ENCODE measurements around the gene PATJ. TPM values are rescaled to one million over a fixed set of nuclear protein-coding genes. Genes with fewer than 3 reads are reported as not detected.
A peak's percentile ranks its signal among the peaks of the same experiment; 100 is the strongest.

The PATJ gene
- total RNA-seq, 1 donor from 2014 or later: 124 TPM

DNA sequence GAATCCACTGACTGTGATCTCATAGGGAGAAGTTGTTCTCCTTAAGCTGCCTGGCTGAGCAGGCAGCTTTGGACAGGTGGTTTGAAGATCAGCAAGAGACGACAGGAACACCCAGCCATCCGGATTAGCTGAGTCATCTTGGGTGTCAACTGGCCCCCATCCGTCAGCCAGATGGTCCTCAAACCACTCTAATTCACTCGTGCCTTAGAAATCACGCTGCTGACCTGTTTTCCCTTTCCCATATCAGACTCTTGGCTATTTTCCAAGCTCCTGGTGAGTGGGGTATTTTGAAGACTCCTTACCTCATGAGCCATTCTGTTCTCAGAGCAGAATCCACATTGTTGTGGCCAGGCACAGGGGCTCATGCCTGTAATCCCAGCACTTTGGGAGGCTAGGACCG lies 303.3 kb downstream of the PATJ start:
- DNase-seq (ENCODE audit: low read depth): peak; percentile 54

DNA sequence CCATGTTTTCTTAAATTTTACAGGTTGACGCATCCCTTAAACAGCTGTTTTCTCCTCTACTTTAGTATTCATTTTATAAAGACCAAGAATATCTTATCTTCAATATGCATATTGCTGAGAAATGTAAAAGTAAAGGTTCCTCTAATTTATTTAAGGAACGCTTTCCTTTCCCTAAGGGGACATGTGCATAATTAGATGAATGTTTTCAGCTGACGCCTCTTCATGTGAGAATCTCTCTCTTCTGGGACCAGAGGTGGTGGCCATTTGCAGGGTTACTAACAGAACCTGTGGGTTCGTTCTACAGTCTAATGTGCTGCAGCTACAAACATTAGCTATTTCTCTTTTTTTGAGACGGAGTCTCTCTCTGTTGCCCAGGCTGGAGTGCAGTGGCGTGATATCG lies 304.6 kb downstream of the PATJ start:
- DNase-seq (ENCODE audit: low read depth): no peak

DNA sequence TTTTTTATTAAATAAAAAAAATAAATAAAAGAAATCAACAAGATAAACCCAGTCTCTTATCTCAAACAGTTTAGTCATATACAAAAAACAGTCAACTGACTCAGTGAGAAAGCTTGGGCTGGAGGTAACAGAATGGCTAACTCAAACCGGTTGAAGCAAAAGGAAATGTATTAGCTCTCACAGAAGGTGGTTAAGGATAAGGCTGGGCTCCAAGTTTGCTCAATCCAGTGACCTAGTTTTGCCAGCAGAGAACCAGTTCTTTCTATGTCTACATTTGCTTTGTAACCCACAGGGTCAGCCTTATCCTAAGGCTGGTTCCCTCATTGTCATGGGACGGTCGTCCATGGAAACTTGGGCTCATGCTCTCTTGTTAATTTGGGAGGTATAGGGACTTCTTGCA lies 307.9 kb downstream of the PATJ start:
- DNase-seq (ENCODE audit: low read depth): peak; percentile 11

DNA sequence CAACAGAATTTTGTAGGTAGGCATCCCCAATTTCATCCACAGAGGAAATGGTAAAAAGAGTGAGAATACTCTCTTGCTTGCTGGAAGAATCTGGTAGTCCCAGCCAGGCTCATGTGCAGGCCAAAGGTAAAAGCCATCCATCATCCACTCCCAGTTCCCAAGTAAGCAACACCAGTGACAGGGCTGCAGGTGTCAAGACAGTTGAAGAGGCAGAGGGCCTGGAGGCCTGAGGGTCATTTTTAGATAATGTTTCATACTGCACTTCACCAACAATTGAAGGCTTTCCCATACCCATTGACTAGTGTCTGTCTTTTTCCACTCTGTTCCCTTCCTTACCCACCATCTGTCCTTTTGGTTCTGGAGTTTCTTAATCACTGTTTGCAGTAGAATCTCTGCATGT lies 310.7 kb downstream of the PATJ start:
- DNase-seq (ENCODE audit: low read depth): no peak

DNA sequence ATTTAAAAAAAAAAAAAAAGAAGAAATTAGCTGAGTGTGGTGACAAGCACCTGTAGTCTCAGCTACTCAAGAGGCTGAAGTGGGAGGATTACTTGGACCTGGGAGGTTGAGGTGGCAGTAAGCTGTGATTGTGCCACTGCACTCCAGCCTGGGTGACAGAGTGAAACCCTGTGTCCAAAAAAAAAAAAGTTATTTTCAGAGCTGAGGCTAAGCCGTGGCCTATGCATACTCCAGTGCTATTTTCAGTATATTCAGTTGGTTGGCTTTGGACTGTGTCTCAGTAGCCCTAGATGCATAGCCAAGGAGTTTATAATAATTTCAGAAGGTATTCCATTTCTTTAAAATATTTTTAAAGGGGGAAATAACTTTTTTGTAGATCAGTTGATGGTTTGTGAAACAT lies 311.9 kb downstream of the PATJ start:
- no peak for DNase-seq (ENCODE audit: low read depth)

DNA sequence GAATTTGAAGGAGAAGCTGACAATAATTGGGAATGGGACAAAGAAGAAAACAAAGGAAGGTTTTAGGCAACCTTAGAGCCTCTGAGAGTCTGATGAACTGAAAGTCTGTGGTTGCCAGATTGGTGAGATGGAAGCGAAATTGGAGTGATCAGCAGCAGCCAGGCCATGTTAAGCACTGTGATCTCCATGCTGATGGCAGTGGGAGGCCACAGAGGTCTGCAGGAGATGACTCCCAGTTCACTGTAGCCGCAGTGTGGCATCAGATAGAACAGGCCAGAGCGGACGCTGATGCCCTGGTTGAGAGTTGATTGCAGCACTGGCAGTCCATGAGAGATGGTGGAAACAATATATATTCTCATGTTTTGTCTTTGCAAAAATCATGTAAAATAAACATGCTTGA lies 314.9 kb downstream of the PATJ start:
- DNase-seq (ENCODE audit: low read depth): no peak

DNA sequence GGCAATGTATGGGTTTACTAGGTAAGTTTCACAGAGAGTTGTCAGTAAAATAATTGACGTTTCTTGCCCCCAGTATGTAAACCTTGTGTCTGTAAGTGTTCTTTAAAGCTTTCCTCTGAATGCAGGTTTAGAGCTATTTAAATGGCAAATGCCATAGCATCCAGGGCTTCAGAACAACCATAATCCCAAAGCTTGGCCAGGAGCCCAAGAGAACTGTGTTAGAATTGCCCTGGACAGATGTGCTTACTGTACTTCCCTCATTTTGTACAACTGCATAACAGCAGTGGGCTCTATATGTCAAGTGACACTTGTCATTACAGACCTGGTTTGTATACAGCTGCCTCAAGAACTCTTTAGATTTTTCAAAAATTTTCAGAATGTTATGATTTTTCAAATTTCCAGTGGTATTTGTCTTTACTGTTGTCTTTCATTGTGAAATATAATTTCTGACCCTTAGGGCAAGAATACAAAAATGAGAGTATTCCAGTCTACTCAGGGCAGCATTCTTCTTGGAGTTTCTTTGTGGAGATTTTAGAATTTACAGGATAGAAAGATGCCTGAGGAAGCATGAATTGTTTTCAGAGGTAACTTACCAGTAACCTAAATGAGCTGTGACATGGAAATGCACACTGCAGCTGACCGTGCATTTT lies 315.5 kb downstream of the PATJ start:
- DNase-seq (ENCODE audit: low read depth): no peak

DNA sequence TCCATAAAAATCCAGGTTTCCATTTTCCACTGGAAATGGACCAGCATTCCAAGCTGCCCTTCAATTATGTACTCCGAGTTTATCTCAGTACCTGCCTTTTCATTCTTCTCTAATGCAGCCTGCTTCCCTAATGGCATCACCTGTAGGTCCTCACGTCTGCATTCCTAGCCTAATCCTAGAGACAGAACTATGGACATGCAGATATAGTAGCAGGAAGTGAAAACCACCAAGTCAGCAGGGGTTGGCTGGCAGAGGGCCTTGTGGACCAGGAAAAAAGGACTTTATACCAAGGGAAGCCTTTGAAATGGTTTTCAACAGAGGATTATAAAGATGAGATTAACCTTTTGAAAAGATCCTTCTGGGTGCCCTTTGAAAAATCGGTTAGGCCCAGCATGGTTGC lies 316.7 kb downstream of the PATJ start:
- no peak for DNase-seq (ENCODE audit: low read depth)

DNA sequence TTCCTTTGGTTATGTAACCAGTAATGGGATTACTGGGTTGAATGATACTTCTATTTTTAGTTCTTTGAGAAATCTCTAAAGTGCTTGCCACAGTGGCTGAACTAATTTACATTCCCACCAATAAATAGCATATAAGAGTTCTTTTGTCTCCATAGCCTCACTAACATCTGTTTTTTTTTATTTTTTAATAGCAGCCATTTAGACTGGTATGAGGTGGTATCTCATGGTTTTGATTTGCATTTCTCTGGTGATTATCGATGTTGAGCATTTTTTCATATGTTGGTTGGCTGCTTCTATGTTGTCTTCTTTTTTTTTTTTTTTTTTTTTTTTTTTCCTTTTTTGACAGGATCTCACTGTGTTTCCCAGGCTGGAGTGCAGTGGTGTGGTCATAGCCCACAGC lies 319.8 kb downstream of the PATJ start:
- DNase-seq (ENCODE audit: low read depth): no peak

DNA sequence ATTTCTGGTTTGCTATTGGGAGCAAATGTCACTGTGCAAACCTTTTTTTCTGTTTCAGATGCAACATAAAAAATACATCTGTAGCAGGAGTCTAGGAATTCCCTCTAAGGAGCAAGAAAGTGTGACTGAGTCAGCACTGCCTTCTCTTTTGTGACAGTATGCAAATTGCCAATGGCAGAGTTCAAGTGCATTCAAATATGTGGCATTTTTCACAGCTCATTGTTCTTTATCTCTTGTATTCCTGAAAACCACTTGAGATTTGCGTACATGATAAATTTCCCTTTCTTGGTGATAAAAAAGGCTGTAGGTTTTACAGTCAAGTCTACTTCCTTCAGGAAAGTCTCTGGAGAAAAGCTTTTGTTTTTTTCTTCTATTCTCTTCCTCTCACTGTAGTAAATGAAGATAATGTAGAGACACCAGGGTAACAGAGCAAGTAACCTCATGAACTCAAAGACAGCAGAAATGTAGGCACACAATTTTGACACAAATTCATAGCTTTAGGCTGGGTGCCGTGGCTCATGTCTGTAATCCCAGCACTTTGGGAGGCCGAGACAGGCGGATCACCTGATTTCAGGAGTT lies 322.6 kb downstream of the PATJ start:
- peak; percentile 15 for DNase-seq (ENCODE audit: low read depth)

DNA sequence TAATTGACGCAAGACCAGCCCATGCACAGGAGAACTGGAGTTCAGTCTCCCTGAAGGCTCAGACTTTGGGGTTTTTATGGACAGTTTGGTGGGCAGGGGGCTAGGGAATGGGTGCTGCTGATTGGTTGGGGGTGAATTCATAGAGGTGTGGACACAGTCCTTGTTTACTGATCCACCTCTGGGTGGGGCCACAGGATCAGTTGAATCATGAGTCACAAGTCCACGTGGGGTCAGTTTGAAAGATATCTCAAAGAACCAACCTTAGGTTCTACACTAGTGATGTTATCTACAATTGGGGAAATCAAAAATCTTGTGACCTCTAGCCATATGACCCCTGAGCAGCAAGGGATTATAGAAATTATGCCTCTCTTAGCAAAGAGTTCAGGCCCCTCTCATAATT lies 324.4 kb downstream of the PATJ start:
- no peak for DNase-seq (ENCODE audit: low read depth)

DNA sequence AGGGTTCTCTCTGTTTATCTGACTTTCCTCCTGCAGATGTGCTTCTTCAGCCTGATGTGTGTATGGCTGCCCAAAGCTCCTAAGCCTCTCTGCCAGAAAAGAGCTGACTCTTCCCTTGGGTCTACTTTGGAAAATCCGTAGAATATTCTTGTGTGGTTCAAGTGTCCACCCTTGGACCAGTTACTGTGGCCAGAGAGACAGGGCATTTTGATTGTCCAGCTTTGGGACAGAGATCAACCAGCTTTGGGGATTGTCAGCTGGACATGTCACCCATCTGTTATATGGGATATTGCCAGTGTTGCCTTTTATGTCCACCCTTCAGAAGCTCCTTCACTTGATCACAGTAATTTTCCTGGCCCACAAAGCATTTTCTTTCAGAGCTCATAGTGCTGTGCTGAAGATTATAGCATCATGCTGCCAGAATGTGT lies 326.1 kb downstream of the PATJ start:
- DNase-seq (ENCODE audit: low read depth): no peak

DNA sequence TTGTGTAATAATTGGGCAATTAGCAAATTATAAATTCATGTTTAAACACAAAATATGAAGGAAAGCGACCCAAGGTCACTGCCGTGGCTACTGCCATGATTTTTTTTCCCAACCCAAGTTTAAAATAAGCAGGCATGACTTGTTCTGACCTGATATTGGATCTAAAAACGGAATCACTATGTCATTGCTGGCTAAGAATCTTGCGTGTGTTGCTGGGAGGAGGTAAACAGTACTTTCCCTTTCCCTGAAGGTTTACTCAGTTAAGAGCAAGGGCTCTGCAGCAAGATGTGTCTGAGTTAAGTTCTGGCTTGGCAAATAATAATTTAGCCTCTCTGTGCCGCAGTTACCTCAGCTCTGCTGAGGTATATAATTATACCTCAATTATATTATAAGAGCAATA lies 326.7 kb downstream of the PATJ start:
- no peak for DNase-seq (ENCODE audit: low read depth)

DNA sequence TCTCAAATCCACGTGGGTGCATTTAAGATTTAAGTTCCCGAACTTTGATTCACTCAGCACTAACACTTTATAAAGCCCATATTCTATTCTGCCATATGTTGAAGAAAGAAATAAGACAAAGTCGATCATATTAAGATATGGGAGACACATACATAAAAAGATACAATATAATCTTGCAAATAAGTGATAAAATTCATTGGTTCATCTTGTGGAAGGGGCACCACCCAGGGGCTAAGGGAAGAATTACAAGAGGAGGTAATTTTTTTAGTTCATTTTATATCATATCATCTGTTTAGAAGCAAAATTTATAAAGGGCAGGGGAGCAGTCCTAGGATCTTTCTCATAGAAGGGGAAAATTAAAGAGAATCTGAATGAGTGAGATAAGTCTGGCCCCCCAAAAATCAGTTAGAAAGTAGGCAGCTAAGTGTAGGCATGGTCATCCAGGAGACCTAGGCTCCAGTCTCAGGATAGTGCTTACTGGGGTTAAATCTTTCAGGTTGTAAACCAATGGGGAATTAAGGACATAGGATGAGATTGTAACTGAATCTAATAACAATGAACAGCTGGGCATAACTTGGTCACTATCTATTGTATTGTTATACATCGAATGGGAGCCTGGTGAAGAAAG lies 328.2 kb downstream of the PATJ start:
- DNase-seq (ENCODE audit: low read depth): no peak

DNA sequence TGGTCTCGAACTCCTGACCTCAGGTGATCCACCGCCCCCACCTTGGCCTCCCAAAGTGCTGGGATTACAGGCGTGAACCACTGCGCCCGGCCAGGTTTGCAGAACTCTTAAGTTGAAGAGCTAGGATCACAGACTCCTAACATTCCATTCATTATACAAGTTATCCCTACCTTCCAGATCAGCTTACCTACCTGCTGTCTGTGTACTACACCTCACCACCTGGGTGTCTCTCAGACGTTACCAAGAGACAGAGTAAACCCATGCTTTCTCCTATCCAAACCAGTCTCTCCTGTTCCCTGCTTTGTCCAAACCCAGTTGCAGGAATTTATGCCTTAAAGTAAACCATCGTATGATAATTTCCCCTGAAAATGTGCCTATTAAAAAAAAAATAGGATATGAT lies 329.4 kb downstream of the PATJ start:
- DNase-seq (ENCODE audit: low read depth): no peak

DNA sequence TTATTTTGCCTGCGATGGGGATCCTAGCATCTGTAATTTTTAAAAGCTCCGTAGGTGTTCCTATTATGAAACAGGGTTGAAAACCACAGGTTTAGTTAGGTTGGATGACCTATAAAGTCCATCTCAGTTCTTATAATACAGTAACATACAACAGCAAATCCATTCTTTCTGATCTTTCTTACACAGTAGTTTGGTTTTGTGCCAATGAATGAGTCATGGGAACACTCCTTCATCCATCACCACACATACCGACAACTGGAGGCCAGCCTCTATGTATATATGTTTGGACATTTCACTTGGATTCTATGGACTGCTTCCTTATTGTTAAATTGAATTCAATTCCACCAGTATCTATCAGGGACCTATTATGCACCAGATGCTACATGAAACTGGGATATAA lies 334.0 kb downstream of the PATJ start:
- DNase-seq (ENCODE audit: low read depth): peak; percentile 88

DNA sequence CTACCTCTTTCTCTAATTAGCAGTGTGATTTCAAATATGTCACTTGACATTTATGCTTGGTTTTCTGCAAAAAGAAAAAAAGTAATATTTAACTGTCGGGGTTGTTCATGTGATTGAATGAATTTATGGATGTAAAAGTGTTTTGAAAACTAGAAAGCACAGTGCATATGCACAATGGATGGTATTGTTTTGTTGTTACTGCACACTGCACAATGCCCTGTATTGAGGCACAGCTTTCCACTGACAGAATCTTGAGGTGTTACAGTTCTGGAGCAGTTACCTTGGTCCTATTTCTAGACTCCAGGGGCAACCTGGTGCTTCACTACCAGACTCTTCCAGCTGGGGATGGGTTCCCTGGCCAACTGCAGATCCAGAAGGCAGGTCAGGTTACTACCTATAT lies 335.5 kb downstream of the PATJ start:
- no peak for DNase-seq (ENCODE audit: low read depth)

DNA sequence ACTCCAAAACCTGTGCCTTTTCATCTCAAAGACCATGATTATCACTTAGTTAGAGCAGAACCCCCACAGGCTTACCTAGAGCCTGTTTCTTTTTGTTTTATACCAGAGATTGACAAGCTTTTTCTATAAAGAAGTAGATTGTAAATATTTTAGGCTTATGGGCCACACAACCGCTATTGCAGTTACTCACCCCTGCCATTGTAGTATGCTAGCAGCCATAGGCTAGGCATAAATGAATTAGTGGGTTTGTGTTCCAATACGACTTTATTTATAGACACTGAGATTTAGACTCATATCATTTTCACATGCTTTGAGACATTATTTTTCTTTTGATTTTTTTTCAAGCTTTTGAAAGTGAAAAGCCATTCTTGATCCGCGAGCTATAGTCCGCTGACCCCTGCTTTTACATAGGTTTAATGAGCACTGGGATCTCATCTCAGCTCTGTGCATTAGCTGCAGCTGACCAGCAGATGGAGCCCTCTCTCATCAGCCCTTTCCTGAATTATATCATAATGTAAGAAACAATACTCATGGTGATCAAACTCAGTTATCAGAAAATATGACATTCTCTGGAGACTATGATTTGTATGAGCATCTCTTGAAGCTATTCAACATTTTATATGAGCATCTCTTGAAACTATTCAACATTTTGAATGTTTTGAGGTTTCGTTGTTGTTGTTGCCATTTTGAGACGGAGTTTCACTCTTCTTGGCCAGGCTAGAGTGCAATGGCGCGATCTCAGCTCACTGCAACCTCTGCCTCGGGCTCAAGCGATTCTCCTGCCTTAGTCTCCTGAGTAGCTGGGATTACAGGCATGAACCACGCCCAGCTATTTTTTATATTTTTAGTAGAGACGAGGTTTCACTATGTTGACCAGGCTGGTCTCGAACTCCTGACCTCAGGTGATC lies 340.4 kb downstream of the PATJ start:
- DNase-seq (ENCODE audit: low read depth): peak; percentile 34

DNA sequence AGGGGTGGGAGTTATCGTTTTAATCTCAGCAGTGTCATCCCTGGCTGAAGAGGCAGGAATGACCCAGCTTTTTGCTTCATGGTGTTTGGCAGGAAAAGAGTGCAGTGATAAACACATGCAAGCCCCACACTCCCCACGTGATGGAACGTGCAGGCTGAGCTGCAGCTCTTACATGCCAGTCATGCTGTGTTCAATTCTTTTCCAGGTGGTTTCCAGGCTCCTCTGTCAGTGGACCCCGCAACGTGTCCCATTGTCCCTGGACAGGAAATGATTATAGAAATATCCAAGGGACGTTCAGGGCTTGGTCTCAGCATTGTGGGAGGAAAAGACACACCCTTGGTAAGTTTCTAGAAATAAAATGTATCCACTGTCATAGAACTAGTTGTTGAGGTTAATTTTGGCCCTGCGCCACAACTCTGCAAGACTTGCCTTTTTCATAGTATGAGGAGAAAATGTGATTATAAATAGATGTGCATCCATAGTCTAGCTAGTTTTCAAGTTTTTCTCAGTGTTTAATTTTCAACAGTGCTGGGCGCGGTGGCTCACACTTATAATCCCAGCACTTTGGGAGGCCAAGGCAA lies 342.1 kb downstream of the PATJ start:
- DNase-seq (ENCODE audit: low read depth): no peak

DNA sequence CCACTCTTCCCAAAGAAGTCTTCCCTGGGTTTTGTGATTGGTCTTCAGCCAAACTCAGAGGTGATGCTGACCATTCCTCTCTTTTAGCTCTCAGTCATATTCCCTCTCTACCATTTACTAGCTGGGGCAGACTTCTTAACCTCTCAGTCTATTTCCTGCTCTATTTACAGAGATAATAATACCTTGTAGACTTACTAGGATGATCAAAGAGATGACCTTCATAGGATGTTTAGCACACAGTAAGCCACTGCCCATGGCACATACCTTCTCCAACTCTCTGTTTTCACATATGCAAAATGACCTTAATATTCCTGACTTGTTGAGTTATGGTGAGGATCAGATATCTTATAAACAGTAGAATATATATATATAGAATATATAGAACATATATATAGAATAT lies 346.2 kb downstream of the PATJ start:
- no peak for DNase-seq (ENCODE audit: low read depth)

DNA sequence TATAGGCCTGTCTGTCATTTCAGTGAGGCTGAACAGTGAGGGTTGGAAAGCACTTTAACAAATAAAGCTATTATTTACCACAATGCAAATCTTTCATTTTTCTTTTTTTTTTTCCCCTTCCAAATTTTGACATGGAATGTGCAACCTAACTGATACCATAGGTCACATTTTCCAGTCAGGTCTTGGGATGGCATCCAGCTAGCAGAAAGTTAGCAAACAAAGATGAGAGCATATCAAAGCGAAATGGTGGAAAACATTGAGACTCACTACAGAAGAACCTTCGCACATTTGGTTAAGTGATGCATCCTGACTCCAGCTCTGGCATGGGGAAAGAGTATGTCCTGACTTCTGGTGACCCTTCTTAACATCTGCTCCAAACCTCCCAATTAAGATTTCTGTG lies 347.3 kb downstream of the PATJ start:
- DNase-seq (ENCODE audit: low read depth): no peak

DNA sequence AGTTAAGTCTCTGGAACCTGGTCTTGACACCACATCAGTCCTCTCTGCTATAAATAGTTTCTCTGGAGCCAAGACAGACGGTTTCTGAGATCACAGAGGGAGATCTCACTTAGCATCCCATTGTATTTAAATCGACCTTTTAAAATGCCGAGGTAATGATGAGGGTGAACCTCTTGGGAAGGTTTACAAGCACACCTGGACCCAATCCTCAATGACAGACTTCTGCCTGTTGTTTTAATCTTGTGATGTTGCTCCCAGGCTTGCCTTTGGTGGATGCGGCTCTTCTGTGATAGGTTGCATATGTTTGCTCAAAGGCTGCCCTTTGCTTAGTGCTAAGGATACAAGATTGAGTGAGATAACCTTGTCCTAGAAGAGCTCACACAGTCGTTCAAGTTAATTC lies 347.7 kb downstream of the PATJ start:
- DNase-seq (ENCODE audit: low read depth): no peak

Measured in renal cortical epithelial cell (primary cell).